Right atrium auricular region (tissue), 2 donors: Measurements from ENCODE around the gene ZNF536. TPM values are rescaled to one million over a fixed set of nuclear protein-coding genes. Genes with fewer than 3 reads are reported as not detected.

Experiments used
- DNase-seq: peaks from one replicate; pipeline ENCODE4 v3.0.0-alpha.2; 2019; ENCODE audit warnings: low spot score
- H3K27ac ChIP-seq, 2 donors: fragments of 200-600 bp; sonication (generic); 1 replicate in 1 of 2; 2 replicates in 1 of 2; pipeline ENCODE4 v1.5.1; 2016 to 2019
- H3K27me3 ChIP-seq, 2 donors: fragments of 200-600 bp; sonication (generic); one replicate each; pipeline versions ENCODE4 v1.5.1 to v1.6.0; 2017 to 2019
- H3K36me3 ChIP-seq: fragments of 200-600 bp; sonication (generic); one replicate; pipeline ENCODE4 v1.5.1; 2016
- H3K4me1 ChIP-seq, 2 donors: fragments of 200-600 bp; sonication (generic); one replicate each; pipeline versions ENCODE4 v1.5.1 to v1.6.0; 2017 to 2019
- H3K4me3 ChIP-seq, 2 donors: fragments of 200-600 bp; sonication (generic); 1 replicate in 1 of 2; 2 replicates in 1 of 2; pipeline ENCODE4 v1.5.1; 2017 to 2019; ENCODE audit warnings: mild to moderate bottlenecking in 1 of 2, moderate library complexity in 1 of 2
- H3K9me3 ChIP-seq, 2 donors: fragments of 200-600 bp; sonication (generic); one replicate each; pipeline ENCODE4 v1.5.1; 2019
- total RNA-seq, 2 donors: library from RNA; depleted of rRNA; stranded (reverse); fragments of >200 nt; gene quantifications; one replicate each; pipeline ENCODE4 v1.1.0, GENCODE V29; 2016
- TF ChIP-seq, protein P1 (sequence below), 2 donors: fragments of 200-600 bp; sonication (generic); IDR thresholded peaks; one replicate each; pipeline ENCODE4 v1.5.1; 2019; ENCODE audit warnings: antibody characterized with exemption in 2 of 2

Gene ZNF536
- total RNA-seq, 2 donors from 2014 or later = 1.9 to 2.7 TPM

DNA sequence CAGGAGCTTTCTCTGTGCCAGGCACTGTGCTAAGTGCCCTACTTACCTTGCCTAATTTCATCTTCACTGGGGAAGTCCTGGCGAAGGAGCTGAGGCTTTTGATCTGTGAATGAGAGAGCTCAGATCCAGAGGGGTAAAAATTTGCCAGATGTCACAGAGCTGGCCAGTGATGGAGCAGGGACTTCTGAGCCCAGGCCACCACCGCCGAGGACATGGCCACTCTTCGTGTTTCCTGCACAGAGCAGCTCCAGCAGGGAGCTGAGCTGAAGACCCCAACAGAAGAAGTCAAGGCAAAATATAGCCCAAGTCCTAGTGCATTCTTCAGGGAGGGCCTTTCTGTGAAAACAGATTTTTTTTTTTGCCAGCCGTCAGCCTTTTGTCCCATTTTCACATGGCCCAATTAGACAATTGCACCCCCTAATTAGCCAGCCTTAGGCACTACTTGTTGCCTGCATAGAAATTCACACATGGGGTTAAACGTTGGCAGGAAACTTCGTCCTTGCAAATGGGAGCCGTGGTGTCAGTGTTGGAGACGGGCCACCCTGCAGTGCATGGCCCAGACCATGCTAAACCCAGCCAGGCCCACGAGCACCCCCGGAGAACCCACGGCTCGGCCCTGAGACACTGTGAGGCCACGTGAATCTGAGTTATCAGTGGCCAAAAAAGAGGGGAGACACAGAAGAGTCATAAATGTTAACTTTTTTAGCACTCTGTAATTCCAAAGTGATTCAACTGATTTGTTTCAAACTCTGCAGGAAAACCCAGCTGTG lies 7.8 kb downstream of the ZNF536 start:
- no peaks in the 10 kb centered on the region for H3K9me3 ChIP-seq
- DNase-seq = no peak
- TF ChIP-seq, protein P1, sequence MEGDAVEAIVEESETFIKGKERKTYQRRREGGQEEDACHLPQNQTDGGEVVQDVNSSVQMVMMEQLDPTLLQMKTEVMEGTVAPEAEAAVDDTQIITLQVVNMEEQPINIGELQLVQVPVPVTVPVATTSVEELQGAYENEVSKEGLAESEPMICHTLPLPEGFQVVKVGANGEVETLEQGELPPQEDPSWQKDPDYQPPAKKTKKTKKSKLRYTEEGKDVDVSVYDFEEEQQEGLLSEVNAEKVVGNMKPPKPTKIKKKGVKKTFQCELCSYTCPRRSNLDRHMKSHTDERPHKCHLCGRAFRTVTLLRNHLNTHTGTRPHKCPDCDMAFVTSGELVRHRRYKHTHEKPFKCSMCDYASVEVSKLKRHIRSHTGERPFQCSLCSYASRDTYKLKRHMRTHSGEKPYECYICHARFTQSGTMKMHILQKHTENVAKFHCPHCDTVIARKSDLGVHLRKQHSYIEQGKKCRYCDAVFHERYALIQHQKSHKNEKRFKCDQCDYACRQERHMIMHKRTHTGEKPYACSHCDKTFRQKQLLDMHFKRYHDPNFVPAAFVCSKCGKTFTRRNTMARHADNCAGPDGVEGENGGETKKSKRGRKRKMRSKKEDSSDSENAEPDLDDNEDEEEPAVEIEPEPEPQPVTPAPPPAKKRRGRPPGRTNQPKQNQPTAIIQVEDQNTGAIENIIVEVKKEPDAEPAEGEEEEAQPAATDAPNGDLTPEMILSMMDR (IDR thresholded peaks at IDR 0.05) = no peak
- no peaks in the 10 kb centered on the region for H3K27me3 ChIP-seq
- H3K36me3 ChIP-seq = no peaks in the 10 kb centered on the region
- no peaks in the 10 kb centered on the region for H3K4me1 ChIP-seq
- H3K27ac ChIP-seq = no peak overlapping the region
- no peak overlapping the region for H3K4me3 ChIP-seq

DNA sequence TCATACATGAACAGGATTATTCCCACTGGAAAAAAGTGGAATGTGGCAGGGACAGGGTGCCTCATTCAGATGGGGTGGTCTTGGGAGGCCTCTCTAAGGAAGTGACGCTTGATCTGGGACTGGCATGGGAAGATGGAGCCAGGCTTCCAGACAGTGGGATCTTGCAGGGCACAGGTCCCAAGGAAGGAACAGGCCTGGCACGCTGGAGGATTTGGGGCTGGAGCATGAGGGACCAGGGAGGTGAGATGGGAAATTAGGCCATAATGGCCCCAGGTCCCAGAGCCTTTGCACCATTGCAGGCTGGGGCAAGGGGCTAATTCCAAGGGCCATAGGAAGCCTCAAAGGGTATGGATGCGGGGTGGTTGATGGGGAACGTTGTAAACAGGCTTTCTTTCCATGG lies 9.2 kb downstream of the ZNF536 start:
- TF ChIP-seq, protein P1 (IDR thresholded peaks at IDR 0.05) = no peak
- no peaks in the 10 kb centered on the region for H3K4me1 ChIP-seq
- H3K4me3 ChIP-seq = no peak overlapping the region
- no peaks in the 10 kb centered on the region for H3K36me3 ChIP-seq
- no peaks in the 10 kb centered on the region for H3K27me3 ChIP-seq
- no peaks in the 10 kb centered on the region for H3K9me3 ChIP-seq
- no peak overlapping the region for H3K27ac ChIP-seq
- DNase-seq = no peak

DNA sequence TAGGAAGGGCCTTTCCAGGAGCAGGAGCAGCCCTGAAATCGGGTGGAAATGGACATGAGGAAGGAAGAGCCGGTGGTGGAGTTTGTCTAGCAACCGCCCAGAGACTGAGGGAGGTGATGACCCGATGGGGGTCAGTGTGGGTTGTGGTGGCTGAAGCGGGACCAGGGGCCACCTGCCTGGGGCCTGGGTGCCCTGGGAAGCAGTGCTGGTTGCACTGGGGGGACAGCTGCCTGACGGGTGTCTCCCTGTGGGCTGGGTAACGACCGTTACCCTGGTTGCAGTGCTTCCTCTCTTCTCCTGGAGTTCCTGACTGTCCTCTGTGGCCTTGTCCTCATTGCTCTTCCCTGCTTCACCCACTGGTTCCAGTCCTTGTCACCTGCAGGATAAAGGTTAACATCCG lies 13.0 kb downstream of the ZNF536 start:
- Histone ChIP-seq H3K4me1 (peaks cover 0 to 15% of the 10 kb centered on the region in 2 donors), H3K36me3 (no peaks in the 10 kb centered on the region), H3K9me3 (no peaks in the 10 kb centered on the region), H3K27me3 (no peaks in the 10 kb centered on the region), H3K27ac (no peak overlapping the region), H3K4me3 (no peak overlapping the region)
- no peak for DNase-seq
- TF ChIP-seq, protein P1 (IDR thresholded peaks at IDR 0.05) = no peak

DNA sequence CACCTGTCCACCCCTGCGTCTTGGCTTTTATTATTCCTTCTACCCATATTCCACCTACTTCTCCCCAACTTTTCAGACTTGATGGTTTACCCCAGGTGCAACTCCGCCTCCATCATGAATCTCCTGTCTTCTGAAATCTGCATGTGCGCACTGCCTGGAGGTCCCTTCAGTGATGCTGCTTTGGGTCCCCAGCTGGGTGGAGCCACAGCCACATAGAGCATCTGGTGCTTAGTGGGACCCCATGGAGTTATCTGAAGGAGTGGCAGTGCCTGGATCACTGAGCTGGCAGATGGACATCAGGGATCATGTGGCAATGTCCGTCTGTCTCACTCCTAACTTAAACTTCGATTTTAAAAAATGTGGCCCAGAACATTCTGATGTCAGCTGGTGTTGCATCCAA lies 13.5 kb downstream of the ZNF536 start:
- no peak for DNase-seq
- TF ChIP-seq, protein P1 (IDR thresholded peaks at IDR 0.05) = no peak

DNA sequence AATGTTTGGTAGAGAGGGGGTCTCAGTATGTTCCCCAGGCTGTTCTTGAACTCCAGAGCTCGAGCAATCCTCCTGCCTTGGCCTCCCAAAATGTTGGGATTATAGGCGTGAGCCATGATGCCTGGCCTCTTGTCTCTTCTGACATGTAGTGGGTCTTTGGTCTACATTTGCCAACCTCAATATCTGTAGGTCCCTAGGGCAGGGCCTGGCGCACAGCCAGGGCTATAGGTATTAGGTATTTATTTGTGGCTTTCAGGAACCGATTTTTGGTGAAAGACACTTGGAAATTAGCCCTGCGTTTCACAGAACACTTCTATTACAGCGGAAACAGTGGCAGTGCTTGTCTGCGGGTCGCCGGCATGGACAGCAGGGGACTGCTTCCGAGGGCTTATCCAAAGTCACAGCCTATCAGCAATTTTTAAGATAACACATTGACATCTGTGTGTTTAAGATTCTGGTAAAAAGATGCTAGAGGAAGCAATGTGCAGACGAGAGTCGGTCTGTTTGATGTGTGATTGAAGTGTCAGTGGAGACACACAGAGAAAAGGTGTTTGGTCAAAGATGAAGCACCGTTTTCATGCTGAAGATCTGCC lies 14.5 kb downstream of the ZNF536 start:
- Histone ChIP-seq H3K4me1 (peaks cover 0 to 15% of the 10 kb centered on the region in 2 donors), H3K36me3 (no peaks in the 10 kb centered on the region), H3K27ac (no peak overlapping the region), H3K4me3 (no peak overlapping the region), H3K27me3 (no peaks in the 10 kb centered on the region), H3K9me3 (no peaks in the 10 kb centered on the region)
- TF ChIP-seq, protein P1 (IDR thresholded peaks at IDR 0.05) = no peak
- DNase-seq = no peak

More for the DNA sequence above, 13.5 kb downstream of the ZNF536 start:
- Histone ChIP-seq H3K27me3 (no peaks in the 10 kb centered on the region), H3K4me3 (no peak overlapping the region), H3K4me1 (peaks cover 0 to 15% of the 10 kb centered on the region in 2 donors), H3K36me3 (no peaks in the 10 kb centered on the region), H3K9me3 (no peaks in the 10 kb centered on the region), H3K27ac (no peak overlapping the region)
